ENCODE measurements around the gene AGBL3.
"Not testable (repeated sequence)": the region's sequence is repeated elsewhere in the genome, so short reads cannot be mapped to it uniquely, and the experiment has no call there.

The AGBL3 gene

DNA sequence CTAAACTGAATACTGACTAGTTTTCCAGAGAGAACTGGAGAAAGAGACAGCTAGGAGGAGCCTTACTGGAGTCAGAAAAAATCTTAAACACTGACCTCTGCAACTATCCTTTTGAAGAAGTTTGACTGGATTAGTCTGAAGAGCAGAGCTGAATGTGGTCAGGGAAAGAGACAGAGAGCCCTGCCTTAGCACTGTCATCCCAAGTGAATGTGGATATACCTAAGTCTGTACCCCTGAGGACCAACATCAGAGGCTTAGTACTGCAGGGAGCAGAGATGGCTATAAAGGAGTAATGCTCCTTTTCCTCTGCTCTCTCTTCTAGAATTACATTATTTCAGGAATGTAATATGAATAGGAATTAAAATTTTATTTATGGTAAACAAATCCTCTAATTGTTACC is 91.7 kb downstream of the AGBL3 start:
- no peak for DNase-seq

DNA sequence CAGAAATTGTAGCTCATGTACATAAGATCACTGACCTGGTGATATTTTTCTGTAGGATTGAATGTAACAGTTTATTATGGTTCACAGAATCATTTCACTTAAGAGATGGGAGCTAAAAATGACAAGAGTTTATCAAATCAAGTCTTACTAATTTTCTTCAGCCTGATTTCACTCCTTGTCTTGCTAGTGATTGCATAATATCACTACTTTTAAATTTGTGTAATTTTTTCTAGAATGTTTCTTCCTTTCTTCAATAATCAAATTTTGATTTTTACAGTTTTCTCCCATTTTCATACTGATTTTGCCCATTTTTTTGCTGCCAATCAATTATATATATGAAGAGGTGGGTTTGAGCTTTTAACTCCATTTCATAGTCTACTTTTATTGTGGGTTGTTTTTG is 92.8 kb downstream of the AGBL3 start:
- DNase-seq, result no peak

DNA sequence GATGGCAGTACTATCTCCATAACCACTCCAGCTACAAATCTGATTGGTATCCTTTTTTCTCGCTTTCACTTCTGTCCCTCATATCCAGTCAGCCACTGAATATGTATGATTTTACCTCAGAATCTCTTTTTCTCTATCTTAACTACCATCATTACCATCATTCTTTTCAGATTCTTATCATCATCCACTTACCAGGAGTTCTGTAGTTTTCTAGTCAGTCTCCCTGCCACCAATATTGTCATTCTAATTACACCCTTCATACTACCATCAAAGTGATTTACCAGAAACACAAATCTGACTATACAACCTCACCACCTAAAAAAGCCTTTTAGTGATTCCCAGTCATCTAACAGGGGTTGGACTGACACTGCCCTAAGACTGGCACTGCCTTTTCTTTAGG is 96.7 kb downstream of the AGBL3 start:
- no peak for DNase-seq

DNA sequence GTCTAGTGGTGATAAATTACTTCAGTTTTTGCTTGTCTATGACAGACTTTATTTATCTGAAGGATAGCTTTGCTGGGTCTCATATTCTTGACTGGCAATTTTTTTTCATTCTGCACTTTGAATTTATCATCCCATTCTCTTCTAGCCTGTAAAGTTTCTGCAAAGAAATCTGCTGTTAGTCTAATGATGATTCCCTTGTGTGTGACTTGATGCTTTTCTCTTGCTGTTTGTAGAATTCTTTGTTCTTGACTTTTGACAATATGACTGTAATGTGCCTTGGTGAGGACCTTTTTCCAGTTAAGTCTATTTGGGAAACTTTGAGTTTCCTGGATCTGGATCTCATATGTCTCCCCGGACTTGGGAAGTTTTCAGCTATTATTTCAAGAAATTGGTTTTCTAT is 102.3 kb downstream of the AGBL3 start:
- DNase-seq, result no peak

DNA sequence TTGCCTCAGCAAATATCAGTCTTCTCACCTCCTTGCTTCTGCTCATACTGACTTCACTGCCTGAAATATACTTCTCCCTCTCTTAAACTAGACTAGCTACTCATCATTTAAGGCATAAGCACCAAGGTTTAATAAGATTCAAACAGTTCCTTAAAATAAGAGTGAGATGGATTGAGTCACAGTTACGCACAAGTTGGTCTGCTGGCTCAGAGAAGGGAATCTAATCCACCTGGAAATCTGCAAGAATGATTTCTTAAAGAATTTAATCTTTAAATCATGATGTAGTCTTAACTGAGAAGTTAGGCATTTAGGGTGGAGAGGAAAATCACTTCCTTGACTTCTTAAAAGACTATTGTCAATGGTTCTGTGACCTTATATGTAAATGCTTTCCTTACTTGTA is 105.4 kb downstream of the AGBL3 start:
- no peak for DNase-seq

DNA sequence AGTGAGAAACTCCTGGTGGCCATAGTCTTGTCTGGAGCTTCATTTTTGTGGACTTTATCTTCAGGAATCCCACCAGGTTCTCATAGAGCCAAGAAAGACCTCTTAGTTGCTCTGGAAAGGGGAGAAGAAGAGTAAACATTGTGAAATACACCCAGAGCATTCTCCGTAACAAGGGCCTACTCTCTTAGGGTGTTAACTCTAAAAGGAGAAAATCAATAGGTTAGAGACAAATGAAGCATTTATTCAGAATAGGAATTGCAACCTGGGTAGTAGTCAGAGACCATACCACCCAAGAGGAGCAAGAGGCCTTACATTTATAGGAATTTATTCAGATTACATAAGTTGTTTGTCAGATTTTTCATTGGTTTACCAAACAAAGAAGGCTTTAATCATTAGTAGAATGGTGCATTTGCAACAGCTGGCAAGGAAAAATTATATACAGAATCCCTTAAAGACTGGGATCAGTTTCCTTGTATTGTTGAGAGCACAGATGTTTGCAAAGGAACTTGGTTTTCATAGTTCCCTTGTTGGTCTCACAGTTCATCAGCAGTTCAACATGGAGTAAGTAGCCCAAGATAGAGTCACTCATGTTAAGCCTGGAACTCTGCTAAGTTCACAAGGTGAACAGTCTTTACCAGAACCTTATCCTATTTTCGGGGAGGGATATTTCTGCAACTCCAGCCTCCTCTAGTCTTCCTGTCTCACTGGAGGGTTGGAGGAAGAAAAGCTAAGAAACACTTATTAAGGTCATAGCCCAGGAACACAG is 108.3 kb downstream of the AGBL3 start:
- DNase-seq, result no peak

DNA sequence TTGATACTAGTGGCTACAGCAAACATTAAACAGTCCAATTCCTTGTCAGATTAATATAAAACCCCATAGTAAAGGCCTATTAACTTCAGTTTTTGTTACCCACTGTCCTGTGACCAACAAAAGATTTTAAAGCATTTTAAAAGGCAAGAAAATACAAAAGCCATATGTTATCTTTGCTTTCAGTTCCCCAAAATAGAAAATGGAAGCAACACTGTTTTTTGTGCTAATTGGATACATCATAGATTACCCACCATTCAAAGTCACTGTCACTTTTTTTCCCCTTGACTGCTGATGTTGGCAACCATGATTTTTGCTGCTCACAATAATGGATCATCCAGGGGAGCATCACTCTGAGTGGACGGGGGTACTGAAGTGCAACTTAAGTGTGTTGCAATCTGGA is 109.1 kb downstream of the AGBL3 start:
- DNase-seq, result no peak

DNA sequence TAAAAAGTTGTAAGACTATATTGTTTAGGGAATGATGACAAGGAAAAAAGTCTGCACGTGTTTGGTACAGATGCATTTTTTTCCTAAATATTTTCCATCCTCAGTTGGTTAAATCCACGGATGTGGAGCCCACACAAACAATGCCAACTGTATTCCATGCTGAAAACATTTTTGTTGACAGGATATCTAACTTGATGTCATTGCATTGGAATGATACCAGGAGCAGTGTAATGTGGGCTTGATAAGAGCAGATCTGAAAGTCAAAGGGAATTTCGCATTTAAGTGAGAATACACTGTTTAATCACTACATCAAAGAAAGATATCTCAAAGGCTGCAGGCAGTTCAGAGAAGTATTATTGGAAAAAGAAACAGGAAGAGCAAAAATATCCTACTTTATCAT is 112.1 kb downstream of the AGBL3 start:
- no peak for DNase-seq

DNA sequence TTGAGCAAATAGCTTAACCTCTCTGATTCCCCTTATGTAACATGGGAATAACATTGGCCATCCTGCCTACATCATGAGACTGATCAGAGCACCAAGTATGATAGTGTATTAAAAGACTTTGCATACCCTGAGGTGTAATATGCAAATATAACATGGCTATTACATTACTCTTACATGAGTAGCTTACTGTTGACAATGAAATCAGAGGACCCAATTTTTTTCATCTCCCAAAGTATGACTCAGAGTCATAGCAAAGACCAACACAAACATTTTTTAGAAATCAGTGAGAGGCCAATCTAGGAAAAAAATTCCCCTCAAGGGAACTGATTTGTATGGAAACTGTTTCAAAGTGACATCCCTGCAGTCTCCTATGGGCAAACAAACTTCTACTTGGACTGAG is 114.5 kb downstream of the AGBL3 start:
- no peak for DNase-seq

DNA sequence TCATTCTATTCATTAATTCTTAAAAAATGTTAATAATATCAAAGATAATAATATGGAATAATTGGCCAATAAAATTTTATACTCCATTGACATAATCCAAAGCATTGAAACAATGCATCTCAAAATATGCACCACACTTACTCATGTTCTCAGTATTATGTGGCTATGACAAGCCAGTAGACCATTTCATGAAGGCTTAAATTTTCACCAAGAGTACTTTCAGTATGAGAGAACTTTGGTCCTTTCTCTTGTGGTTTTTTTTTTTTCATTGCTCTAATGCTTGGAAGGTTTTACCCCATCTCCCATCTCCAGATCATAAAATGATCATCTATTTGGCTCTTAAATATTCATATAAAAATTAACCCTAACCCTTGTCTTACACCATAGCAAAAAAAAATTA is 116.1 kb downstream of the AGBL3 start:
- no peak for DNase-seq

DNA sequence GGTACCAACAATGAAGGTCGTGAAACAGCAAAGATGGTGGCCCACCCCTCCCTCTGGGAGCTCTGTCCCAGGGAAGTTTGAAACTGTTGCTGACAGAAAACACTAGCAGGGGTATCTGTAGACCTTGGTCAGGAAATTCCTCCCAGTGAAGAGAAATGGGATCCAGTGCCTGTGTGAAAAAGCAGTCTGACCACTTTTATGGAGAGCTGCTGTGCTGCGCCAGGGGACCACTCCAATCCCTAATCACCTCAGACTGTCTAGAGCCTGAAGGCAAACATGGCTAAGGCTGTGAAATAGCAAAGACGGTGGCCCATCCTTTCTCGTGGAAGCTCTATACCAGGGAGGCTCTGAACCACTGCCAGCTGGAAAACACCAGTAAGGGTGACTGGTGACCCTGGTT is 123.3 kb downstream of the AGBL3 start:
- no peak for DNase-seq

DNA sequence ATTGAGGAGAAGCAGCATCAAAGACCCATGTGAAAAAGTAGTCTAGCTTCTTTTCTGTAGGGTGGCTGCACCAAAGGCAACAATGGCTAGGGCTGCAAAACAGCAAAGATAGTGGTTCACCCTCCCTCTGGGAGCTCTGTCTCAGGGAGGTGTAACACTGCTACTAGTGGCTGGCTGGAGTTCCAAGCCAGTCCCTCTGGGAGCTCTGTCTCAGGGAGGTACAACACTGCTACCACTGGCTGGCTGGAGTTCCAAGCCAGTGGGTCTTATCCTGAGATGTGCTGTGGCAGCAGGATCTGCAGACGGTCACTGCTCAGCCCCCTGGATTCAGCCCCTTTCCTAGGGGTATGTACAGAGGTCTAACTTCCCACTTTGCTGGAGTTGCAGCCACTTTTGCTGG is 123.7 kb downstream of the AGBL3 start:
- no peak for DNase-seq

DNA sequence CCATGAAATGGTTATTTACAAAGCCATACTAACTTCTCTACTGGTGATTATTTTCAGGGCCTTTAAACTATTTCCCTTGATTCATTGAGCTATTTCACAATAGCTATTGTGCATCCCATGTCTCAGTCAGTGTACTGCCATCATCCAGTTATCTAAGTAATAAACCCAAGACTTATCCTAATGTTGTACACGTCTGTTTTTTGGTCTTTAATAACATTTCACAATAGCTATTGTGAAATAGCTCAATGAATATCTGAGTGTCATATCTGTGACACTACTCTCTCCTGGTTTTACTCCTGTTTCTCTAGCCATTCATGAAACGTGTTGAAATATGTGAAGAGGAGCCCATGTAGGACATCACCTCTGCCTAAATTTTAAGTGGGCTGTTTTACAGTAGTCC is 125.1 kb downstream of the AGBL3 start:
- no peak for DNase-seq

DNA sequence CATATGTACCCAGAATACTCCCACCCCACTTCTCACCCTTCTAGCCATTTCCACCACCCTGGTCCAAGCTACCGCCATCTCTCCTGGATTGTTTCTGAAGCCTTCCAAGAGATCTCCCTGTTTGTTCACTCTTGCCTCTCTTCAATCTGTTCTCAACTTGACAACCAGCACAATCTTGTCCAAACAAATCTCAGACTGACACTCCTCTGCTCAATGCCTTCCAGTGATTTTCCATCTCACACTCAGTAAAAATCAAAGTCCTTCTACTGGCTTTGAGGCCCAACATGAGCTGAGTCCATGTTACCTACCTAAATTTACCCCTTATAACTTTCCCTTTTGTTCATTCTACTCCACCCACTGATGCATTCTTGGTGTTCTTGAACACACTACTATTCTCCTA is 128.3 kb downstream of the AGBL3 start:
- no peak for DNase-seq

DNA sequence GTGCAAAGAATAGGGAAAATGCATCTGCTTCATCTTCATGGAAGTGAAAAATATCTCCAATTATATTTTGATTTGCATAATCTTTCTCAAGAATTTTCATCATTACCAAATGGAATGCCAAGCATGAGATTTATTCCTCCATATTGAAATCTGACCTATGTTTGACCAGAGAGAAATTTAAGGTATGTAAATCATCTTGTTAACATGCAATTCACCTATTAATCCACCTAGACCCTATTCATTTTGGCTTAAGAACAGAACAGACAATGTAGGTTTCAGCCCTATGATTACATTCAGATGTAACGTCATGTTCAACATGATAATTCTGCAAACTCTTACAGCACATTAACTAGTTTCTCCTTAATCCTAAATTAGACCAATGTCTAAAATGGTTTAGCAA is 130.8 kb downstream of the AGBL3 start:
- no peak for DNase-seq

DNA sequence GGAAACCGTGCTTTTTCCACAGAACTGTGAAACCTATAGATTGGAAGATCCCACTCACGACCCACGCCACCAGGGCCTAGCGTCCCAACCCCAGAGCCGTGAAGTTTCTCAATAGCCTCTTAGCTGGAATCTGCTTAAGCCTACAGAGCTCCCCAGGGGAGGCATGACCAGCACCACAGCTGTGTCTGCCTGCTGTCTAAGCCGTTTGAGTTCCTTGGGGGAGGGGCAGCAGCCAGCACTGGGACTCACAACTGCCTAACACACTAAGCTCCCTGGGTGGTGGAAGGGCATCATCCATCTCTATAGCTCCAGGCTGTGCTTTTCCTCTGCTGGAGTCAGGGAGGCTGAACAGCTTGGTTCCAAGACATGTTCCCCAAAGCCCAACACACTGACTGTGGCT is 135.6 kb downstream of the AGBL3 start:
- DNase-seq, result no peak

DNA sequence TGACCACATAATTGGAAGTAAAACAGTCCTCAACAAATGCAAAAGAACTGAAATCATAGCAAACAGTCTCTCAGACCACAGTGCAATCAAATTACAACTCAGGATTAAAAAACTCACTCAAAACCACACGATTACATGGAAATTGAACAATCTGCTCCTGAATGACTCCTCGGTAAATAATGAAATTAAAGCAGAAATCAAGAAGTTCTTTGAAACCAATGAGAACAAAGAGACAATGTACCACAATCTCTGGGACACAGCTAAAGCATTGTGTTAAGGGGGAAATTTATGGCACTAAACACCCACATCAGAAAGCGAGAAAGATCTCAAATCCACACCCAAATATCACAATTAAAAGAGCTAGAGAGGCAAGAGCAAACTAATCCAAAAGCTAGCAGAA is 138.3 kb downstream of the AGBL3 start:
- DNase-seq, result not testable (repeated sequence)

DNA sequence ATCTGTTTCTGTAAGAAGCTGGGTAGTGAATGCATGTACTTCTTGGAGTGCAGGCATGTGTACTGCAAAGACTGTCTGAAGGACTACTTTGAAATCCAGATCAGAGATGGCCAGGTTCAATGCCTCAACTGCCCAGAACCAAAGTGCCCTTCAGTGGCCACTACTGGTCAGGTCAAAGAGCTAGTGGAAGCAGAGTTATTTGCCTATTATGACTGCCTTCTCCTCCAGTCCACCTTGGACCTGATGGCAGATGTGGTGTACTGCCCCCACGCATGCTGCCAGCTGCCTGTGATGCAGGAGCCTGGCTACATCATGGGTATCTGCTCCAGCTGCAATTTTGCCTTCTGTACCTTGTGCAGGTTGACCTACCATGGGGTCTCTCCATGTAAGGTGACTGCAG is 142.6 kb downstream of the AGBL3 start:
- no peak for DNase-seq

DNA sequence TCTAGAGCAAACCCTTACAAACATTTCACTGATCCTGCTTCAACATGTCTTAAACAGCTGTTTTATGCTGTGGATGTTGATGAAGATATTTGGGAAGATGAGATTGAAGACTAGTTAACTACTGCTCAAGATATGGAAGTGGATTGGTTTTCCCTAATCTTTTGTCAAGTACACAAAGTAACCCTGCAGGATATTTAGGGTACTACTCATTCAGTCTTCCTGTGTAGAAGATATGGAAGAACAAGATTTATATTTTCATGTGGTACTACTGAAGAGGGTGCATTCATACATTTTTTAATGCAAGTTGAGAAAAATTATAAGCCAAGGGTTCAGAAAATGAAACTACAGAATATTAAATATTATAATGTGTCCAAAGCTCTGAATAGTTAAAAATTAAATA is 143.3 kb downstream of the AGBL3 start:
- DNase-seq, result no peak

DNA sequence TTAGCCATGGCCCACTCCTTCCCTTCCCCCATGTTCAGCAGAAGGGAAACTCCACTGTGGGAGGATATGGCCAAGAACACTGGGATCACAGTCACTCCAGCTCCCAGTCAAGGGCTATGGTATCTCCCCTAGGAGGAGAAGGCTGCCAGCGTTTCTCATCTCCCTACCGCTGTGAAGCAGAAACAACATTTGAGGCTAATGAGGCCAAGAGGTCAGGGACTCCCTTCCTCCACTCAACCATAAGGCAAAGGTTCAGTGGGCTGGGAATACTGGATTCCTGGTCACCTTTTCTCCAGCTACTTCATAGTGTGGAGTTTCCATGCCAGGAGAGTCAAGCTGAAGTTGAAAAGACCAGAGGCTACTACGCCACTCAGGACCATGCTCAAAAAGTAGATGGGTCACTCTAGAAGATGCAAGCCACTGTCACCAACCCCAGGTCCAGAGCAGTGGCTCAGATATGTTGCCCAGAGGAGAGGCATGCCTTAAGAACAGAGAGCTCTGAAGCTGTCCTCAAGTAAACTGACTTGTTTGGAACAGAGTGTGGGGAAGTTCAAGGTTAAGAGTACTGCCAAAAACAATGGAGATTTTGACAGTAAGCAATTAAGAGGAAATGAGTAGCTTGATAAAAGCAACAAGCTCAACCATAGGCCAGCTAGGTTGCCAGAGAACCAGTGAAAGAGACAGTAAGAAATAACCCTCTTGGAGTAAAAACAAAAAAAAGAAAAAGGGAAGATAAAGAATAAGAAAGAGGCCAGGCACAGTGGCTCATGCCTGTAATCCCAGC is 157.8 kb downstream of the AGBL3 start:
- no peak for DNase-seq

DNA sequence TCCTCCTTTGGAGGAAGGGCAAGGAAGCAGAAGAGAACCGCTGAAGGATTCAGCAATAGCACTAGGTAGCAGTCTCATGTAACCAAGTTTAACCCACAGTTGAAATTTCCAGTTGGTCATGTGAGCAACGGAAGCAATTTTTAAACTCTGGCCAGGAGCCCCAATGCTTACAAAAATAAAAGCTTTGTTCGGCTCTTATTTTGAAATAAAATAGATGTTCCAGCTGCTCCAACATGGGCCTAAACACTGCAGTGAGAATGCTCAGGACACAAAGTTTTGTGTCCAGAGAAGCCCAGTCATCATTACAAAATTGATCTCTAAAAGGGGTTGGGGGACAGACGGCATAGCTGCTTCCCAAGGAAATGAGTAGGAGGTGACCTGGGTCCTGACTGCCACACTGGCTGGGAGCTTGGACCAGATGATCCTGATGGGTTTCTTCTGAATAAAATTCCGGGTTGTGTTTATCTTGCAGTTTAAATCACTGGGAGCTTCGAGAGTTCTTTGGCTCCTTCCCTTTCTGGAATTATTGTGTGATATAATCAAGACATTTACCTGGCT is 161.1 kb downstream of the AGBL3 start:
- no peak for DNase-seq

DNA sequence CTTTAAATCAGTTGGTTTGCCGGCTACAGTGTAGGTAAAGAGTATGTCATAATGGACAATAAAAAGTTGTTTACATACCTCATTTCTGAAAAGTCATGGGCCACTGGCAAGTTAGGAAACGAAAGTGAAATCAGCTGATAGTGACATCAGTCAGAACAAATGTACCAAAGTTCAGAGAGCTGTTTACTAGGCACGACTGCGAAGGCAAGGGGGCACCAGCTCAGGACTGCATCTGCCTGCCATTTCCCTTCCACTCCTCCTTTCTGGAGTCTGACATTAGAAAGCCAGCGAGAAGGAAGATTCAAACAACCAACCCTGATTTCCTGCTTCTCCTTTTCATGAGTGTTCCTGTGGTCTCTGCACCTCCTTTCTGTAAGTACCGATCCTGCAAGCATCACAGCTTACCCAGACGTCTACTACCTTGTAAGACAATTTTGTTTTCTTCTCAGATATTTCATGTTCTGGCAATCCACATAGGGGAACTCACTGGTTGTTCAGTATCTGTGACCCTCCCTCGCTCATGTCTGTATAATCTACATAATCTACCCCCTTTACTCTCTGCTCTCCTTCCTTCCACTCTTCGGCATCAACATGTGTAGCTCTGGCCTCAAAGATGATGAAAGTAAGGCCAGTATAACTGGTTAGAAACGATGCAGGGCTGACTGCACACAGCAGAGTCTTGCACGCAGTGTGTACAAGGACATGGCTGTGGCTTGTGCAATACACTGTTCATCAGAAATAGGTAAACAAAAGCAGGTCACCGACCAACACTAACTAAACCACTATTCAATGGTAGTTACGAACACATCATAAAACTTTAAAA is 161.8 kb downstream of the AGBL3 start, which contains the start of gene TMEM140:
TSS of gene TMEM140 (plus strand) at position 174 of the 823 bp plus-strand sequence. CDS start 16,370 bp downstream, outside the sequence.
- DNase-seq, result no peak

DNA sequence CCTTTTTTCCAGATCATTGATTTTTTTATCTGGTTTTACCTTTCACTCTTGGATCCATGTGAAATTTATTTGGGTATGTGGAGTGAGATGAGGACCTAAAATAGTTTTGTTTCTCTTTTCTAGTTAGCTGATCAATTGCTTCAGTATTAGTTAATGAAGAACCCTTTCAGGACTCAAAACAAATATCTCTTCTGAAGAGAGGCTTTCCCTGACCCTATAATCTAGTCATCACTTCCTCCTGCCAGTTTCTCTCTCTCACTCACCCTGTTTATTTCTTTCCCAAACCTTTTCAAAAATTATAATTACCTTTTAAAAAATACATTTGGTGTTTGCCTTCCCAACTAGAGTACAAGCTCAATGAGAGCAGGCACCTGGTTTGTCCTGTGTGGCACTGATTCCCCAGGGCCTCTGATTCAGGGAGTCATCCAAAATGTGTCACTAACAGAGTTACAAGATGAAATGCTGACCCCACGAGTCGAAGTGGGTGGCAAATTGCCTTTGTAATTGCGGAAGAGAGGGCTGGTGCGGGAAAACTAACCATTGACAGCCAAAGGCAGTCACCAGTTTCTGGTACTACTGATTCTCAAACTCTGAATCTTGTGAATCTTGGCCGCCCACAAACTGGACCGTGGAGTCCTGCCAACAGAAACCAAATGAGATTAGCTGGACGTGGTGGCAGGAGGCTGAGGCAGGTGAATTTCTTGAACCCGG is 163.9 kb downstream of the AGBL3 start:
- DNase-seq, result no peak
